ENCODE data around the gene CABP5. TPM values are rescaled to one million over a fixed set of nuclear protein-coding genes. Genes with fewer than 3 reads are reported as not detected.

Gene CABP5
- total RNA-seq, 1 experiment from 2014 or later: not detected

DNA sequence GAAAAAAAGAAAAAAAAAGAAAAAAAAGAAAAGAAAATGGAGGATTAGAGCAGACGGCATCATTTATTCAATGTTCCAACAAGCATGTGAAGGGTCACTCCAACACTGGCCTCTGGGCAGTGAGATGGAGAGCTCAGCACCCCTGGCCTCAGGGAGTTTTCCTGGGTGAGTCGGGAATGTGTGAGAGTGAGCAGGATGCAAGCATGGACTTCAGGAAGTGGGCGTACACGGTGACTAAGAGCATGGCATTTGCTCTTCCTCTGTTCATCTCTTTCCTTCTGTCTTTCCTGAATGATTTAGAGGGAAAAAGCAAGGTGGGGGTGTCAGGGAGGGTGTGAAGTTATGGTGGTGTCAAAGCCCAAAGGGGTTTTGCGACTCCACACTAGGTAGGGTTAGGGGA lies 682 bp upstream of the CABP5 start:
- DNase-seq (ENCODE audit: unreplicated experiment): peak; percentile 6
- ChIA-PET CTCF (no interaction called here), POLR2A (no interaction called here)
- intact Hi-C loops (cut with micrococcal nuclease): no loop called here
- H3K27me3 Mint-ChIP-seq (ENCODE audit: insufficient read depth, unreplicated experiment): peaks cover 90% of the 10 kb centered on the region
- no peaks in the 10 kb centered on the region for H3K9me3 Mint-ChIP-seq (ENCODE audit: unreplicated experiment)
- no TSS peak for BruUV-seq (replicated peaks)
- TF ChIP-seq, protein P1, sequence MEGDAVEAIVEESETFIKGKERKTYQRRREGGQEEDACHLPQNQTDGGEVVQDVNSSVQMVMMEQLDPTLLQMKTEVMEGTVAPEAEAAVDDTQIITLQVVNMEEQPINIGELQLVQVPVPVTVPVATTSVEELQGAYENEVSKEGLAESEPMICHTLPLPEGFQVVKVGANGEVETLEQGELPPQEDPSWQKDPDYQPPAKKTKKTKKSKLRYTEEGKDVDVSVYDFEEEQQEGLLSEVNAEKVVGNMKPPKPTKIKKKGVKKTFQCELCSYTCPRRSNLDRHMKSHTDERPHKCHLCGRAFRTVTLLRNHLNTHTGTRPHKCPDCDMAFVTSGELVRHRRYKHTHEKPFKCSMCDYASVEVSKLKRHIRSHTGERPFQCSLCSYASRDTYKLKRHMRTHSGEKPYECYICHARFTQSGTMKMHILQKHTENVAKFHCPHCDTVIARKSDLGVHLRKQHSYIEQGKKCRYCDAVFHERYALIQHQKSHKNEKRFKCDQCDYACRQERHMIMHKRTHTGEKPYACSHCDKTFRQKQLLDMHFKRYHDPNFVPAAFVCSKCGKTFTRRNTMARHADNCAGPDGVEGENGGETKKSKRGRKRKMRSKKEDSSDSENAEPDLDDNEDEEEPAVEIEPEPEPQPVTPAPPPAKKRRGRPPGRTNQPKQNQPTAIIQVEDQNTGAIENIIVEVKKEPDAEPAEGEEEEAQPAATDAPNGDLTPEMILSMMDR (IDR thresholded peaks at IDR 0.05; ENCODE audit: unreplicated experiment): no peak
- H3K27ac Mint-ChIP-seq (ENCODE audit: low read depth, unreplicated experiment): no peak overlapping the region
- no peaks in the 10 kb centered on the region for H3K4me1 Mint-ChIP-seq (ENCODE audit: insufficient read depth, unreplicated experiment)
- H3K4me3 Mint-ChIP-seq (ENCODE audit: unreplicated experiment): no peak overlapping the region
- no peaks in the 10 kb centered on the region for H3K36me3 Mint-ChIP-seq (ENCODE audit: insufficient read depth, unreplicated experiment)

DNA sequence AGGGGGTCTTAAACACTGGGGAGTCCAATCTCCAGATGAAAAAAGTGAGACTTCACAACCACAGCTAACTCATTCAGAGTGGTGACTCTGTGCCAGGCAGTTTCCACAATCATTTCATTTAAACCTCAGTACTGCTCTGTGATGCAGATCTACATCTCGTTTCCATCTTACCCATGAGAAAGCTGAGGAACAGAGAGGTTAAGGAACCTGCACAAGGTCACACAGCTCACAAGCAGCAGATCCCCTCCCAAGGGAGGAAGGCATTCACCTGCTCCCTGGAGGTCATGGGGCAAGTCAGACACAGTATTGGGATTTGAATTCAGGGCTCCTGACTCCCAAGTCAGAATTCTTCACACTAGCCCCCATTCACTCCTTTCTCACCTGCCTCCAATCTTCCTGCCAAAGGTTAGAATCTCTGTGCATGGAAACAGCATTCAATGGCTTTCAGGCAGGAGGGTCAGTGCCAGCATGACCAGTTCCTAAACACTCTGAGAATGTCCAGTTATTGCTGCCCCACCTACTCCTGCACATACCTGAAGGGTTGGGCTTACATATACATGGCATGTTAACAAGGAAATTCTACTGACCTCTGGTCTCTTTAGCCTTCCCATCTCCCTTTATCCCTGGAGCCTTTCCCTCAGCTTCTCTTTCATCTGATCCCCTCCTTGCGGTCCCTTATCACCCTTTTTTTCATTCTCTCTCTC lies 1.9 kb downstream of the CABP5 start:
- no peak overlapping the region for H3K4me3 Mint-ChIP-seq (ENCODE audit: unreplicated experiment)
- peaks cover 68% of the 10 kb centered on the region for H3K27me3 Mint-ChIP-seq (ENCODE audit: insufficient read depth, unreplicated experiment)

DNA sequence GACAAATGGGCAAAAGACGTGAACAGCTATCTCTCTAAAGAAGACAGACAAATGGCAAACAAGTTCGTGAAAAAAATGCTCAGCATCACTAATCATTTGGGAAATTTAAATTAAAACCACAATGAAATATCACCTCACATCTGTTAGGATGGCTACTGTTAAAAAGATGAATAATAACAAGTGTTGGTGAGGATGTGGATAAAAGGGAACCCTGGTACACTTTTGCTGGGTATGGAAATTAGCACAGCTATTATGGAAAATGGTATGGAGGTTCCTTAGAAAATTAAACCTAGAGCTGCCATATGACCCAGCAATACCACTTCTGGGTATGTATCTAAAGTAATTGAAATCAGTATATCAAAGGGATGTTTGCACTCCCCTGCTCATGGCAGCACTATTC lies 7.1 kb downstream of the CABP5 start:
- BruUV-seq (replicated peaks): no TSS peak
- Mint-ChIP-seq H3K27me3 (ENCODE audit: insufficient read depth, unreplicated experiment) (peaks cover 64% of the 10 kb centered on the region), H3K4me3 (ENCODE audit: unreplicated experiment) (no peak overlapping the region), H3K36me3 (ENCODE audit: insufficient read depth, unreplicated experiment) (no peaks in the 10 kb centered on the region), H3K9me3 (ENCODE audit: unreplicated experiment) (peaks cover 15% of the 10 kb centered on the region), H3K27ac (ENCODE audit: low read depth, unreplicated experiment) (no peak overlapping the region), H3K4me1 (ENCODE audit: insufficient read depth, unreplicated experiment) (no peaks in the 10 kb centered on the region)
- ChIA-PET POLR2A (no interaction called here), CTCF (interaction anchor here (0.5 kb wide), 1 partner anchor 255 kb away, joined by 3 read pairs; no protein-coding TSS in a partner anchor)
- TF ChIP-seq, protein P1 (IDR thresholded peaks at IDR 0.05; ENCODE audit: unreplicated experiment): no peak
- intact Hi-C loops (cut with micrococcal nuclease): no loop called here
- DNase-seq (ENCODE audit: unreplicated experiment): no peak

More for the DNA sequence above, 1.9 kb downstream of the CABP5 start:
- ChIA-PET POLR2A (no interaction called here), CTCF (no interaction called here)
- no peak for DNase-seq (ENCODE audit: unreplicated experiment)
- Mint-ChIP-seq H3K9me3 (ENCODE audit: unreplicated experiment) (no peaks in the 10 kb centered on the region), H3K4me1 (ENCODE audit: insufficient read depth, unreplicated experiment) (no peaks in the 10 kb centered on the region), H3K27ac (ENCODE audit: low read depth, unreplicated experiment) (no peak overlapping the region), H3K36me3 (ENCODE audit: insufficient read depth, unreplicated experiment) (no peaks in the 10 kb centered on the region)
- intact Hi-C loops (cut with micrococcal nuclease): no loop called here
- TF ChIP-seq, protein P1 (IDR thresholded peaks at IDR 0.05; ENCODE audit: unreplicated experiment): no peak
- no TSS peak for BruUV-seq (replicated peaks)

DNA sequence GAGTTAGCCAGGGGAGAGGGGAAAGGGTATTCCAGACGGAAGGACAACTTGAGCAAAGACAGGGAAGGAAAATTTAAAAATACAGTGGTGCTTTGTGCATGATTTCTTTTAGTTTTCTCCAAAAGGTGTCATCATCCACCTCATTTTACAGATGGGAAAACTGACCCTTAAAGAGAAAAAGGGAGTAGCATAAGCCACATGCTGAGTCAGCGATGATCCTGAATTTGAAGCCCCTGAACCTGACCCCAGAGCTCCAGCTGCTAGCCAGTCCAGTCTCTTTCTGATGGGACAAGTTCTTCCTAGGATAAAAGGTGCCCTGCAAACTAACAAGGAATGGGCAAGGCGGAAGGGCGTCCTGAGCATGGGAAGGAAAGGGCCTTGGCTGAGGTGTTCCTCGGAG lies 10.3 kb downstream of the CABP5 start:
- ChIA-PET POLR2A (no interaction called here), CTCF (no interaction called here)
- Mint-ChIP-seq H3K4me3 (ENCODE audit: unreplicated experiment) (no peak overlapping the region), H3K27ac (ENCODE audit: low read depth, unreplicated experiment) (no peak overlapping the region), H3K36me3 (ENCODE audit: insufficient read depth, unreplicated experiment) (no peaks in the 10 kb centered on the region), H3K4me1 (ENCODE audit: insufficient read depth, unreplicated experiment) (no peaks in the 10 kb centered on the region), H3K27me3 (ENCODE audit: insufficient read depth, unreplicated experiment) (peaks cover 58% of the 10 kb centered on the region), H3K9me3 (ENCODE audit: unreplicated experiment) (peaks cover 15% of the 10 kb centered on the region)
- intact Hi-C loops (cut with micrococcal nuclease): no loop called here
- TF ChIP-seq, protein P1 (IDR thresholded peaks at IDR 0.05; ENCODE audit: unreplicated experiment): no peak
- DNase-seq (ENCODE audit: unreplicated experiment): no peak
- BruUV-seq (replicated peaks): no TSS peak

Measured in MCF 10A (cell line).